ENCODE data around the gene OR10T2.
"Not testable (repeated sequence)": the region's sequence is repeated elsewhere in the genome, so short reads cannot be mapped to it uniquely, and the experiment has no call there.

OR10T2 gene

GRCh38 chr1:158398818-158399514 lies at the start of gene OR10T2:
TSS of gene OR10T2 (minus strand) at chr1:158399466. CDS start at chr1:158399466, 0 bp downstream.
- no peak for DNase-seq (ENCODE audit: low spot score)

GRCh38 chr1:158445376-158445775 lies 46.1 kb upstream of the OR10T2 start:
- DNase-seq (ENCODE audit: low spot score) = no peak

GRCh38 chr1:158434741-158435140 lies 35.5 kb upstream of the OR10T2 start:
- no peak for DNase-seq (ENCODE audit: low spot score)

GRCh38 chr1:158430163-158430562 lies 30.9 kb upstream of the OR10T2 start:
- DNase-seq (ENCODE audit: low spot score) = not testable (repeated sequence)

- DNase-seq (ENCODE audit: low spot score) = no peak
These were observed 26.9 kb upstream of the OR10T2 start, which contains the start of gene OR10K2 for GRCh38 chr1:158426137-158426536. TSS of gene OR10K2 (minus strand) at chr1:158426237. CDS start at chr1:158420866, 5,371 bp downstream.

GRCh38 chr1:158425027-158425426 lies 25.8 kb upstream of the OR10T2 start:
- no peak for DNase-seq (ENCODE audit: low spot score)

- DNase-seq (ENCODE audit: low spot score) = no peak
These were observed 22.9 kb upstream of the OR10T2 start for GRCh38 chr1:158422212-158422611.

- no peak for DNase-seq (ENCODE audit: low spot score)
These were observed 18.3 kb upstream of the OR10T2 start for GRCh38 chr1:158417586-158417985.

GRCh38 chr1:158414651-158415345 lies 15.5 kb upstream of the OR10T2 start:
- no peak for DNase-seq (ENCODE audit: low spot score)

- DNase-seq (ENCODE audit: low spot score) = no peak
These were observed 7.8 kb upstream of the OR10T2 start for GRCh38 chr1:158407092-158407491.

GRCh38 chr1:158400871-158401270 lies 1.6 kb upstream of the OR10T2 start:
- DNase-seq (ENCODE audit: low spot score) = no peak

GRCh38 chr1:158396646-158397045 lies 2.6 kb downstream of the OR10T2 start:
- no peak for DNase-seq (ENCODE audit: low spot score)

GRCh38 chr1:158393476-158393875 lies 5.8 kb downstream of the OR10T2 start:
- no peak for DNase-seq (ENCODE audit: low spot score)

- no peak for DNase-seq (ENCODE audit: low spot score)
These were observed 8.2 kb downstream of the OR10T2 start for GRCh38 chr1:158391099-158391498.

- DNase-seq (ENCODE audit: low spot score) = no peak
These were observed 8.9 kb downstream of the OR10T2 start for GRCh38 chr1:158390331-158390730.

GRCh38 chr1:158374860-158375259 lies 24.4 kb downstream of the OR10T2 start:
- DNase-seq (ENCODE audit: low spot score) = no peak

- not testable (repeated sequence) for DNase-seq (ENCODE audit: low spot score)
These were observed 25.2 kb downstream of the OR10T2 start for GRCh38 chr1:158374101-158374500.

GRCh38 chr1:158371188-158371953 lies 27.9 kb downstream of the OR10T2 start:
- DNase-seq (ENCODE audit: low spot score) = no peak

- DNase-seq (ENCODE audit: low spot score) = no peak
These were observed 32.5 kb downstream of the OR10T2 start for GRCh38 chr1:158366783-158367182.

GRCh38 chr1:158362941-158363340 lies 36.3 kb downstream of the OR10T2 start:
- no peak for DNase-seq (ENCODE audit: low spot score)

- no peak for DNase-seq (ENCODE audit: low spot score)
These were observed 36.8 kb downstream of the OR10T2 start for GRCh38 chr1:158362482-158362881.

GRCh38 chr1:158357441-158357840 lies 41.8 kb downstream of the OR10T2 start:
- no peak for DNase-seq (ENCODE audit: low spot score)

- DNase-seq (ENCODE audit: low spot score) = no peak
These were observed 42.6 kb downstream of the OR10T2 start for GRCh38 chr1:158356616-158357015.
